Non-pigmented ciliary epithelial cell (primary cell): ENCODE measurements around the gene RPS6KB2.

ENCODE experiments used
- DNase-seq: peaks from one replicate; pipeline ENCODE4 v3.0.0-alpha.2; 2010; ENCODE audit warnings: low read depth

The RPS6KB2 gene

GRCh38 chr11:67428052-67429001, at the start of gene RPS6KB2:
RPS6KB2 (plus strand) TSS chr11:67428494; CDS start chr11:67428546, 52 bp downstream.
- DNase-seq: peak; percentile 79

DNA sequence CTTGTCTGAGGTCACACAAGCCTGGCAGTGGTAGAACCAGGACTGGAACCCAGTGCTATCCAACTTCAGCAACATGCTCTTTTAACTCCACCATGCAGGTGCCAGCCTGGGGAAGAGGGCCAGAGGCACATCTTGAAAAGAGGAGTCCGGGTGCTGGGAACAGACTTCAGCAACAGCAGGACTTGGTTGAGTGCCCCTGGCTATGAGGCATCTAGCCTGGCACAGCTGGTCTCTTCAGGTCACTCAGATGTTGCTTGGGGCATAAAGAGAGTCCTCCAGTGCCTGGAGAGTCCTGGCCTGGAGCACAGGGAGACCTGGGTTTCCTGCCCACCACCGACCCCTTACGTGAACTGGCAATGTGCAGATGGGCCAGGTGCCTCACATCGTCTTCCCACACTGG, 49.8 kb upstream of the RPS6KB2 start:
- DNase-seq: no peak

DNA sequence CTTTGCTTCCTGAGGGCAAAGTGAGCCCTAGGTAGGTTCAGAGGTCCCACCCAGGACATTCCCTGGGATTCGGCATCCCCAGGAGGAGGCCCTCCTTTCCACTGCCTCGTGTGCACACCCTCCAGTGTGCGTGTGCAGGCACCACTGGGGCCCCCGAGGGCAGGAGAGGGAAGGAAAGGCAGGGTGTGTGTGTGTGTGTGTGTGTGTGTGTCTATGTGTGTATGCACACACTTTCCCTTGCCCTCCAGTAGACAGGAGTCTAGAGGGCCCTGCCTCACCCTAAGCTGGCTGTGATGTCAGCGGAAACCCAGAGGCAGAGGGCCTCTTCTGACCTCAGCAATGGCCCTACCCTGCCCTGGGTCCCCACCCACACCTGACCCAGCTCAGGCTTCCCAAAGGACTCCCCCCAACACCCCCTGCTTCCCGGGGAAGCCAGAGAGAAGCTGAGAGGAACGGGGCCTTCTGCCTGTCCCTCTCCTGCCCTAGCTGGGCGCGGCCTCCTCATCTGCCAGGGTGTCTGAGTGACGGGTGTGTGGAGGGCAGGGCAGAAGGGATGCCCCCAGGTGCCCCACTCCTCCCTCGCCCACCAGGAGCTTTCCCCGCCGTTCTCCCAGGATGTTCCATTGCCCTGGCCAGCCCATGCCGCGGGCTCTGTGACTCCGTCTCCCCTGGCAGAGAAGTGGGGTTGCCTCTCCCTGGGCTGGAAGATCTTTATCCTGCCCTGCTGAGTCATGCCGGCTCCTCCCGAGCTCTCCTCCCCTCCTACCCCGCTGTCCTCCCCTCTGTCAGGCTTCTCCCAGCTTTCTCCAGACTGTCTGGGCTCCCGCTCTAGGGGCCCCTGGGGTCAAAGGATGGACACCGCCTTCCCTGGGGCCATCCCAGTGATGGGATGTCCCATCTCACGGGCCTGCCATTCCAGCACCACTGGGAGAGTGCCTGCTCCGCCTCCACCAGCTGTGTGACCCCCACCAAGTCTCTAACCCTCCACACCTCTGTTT, 48.9 kb upstream of the RPS6KB2 start:
- no peak for DNase-seq

DNA sequence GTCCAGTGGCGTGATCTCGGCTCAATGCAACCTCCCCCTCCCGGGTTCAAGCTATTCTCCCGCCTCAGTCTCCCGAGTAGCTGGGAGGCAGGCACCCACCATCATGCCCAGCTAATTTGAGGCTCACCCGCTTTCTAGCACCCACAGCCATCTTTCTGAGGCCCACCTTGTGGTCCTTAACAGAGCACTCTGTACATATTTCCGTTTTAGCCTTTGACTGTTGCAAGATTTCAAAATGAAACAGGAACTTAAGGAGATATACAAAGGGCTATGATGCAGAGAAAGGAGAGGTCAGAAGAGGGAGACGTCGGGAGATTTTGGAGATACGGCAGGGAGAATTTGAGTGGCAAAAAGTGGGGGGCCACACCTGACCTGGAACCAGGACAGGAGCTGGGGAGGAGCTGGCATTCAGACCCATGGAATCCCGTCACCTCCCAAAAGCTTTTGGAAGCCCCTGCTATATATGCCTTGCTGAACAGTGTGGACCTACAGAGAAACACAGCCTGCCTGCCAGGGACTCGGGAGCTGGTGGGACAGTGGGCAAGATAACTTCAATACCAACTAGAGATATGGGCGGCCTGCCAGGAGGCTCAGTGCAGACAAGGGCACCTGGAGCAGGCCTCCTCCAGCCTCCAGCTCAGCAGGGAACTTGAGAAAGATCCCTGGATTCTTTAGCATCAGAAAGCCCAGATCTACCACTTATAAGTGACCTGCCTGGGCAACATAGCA, 46.9 kb upstream of the RPS6KB2 start:
- no peak for DNase-seq

GRCh38 chr11:67382276-67383136, 45.8 kb upstream of the RPS6KB2 start:
- DNase-seq: no peak

DNA sequence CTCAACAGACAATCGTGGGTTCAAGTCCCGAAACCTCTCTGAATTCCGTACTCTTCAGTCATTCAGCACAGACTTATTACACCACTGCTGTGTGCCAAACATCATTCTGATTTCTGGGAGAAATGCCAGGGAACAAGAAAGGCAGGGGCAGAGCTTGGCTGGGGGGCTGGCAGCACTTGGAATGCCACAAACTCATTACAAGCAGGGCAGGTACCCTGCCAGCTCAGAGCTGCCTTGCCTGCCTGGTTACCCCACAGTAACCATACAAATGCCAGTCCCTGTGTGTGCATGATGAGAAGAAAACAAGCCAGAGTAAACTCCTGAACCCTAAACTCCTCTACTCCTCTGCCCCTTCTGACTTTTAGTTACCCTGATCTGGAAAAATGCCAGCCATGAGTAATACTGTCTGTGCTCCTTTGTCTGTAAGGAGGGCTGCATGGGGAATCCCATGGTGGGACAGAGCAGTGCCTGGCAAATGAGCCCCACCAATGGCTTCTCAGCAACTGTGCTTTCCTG, 43.4 kb upstream of the RPS6KB2 start:
- no peak for DNase-seq

- no peak for DNase-seq
These were observed 41.2 kb upstream of the RPS6KB2 start for GRCh38 chr11:67387069-67387468.

GRCh38 chr11:67387518-67387917, 40.8 kb upstream of the RPS6KB2 start:
- no peak for DNase-seq

DNA sequence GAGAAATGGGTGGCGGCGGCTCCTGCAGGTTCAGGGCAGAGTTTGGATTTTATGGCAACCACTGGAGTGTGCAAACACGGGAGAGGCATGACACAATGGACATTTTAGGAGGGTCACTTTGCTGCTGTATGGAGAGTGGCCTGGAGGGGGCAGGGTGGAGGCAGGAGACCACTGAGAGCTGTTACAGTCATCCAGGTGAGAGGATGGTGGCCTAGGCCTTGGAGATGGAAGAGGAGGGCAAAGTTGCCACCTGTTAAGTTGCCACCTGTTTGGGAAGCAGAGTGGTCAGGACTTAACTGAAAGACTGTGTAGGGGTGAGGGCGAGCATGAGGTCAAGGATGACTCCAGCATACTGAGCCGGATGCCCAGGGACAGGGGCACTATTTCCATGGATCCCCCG, 38.8 kb upstream of the RPS6KB2 start:
- no peak for DNase-seq

DNA sequence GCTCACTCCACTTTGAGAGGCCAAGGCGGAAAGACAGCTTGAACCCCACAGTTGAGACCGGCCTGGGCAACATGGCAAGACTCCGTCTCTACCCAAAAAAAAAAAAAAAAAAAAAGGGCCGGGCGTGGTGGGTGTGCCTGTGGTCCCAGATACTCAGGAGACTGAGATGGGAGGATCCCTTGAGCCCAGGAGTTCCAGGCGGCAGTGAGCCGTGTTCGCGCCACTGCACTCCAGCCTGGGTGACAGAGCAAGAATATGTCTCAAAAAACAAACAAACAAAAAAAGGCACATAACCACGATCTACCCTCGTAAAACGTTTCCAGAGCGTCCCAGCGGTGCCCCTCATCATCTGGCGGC, 37.4 kb upstream of the RPS6KB2 start:
- DNase-seq: no peak

- peak; percentile 46 for DNase-seq
These were observed 36.8 kb upstream of the RPS6KB2 start, which contains the start of gene RAD9A for GRCh38 chr11:67391304-67392182. RAD9A (plus strand) TSS chr11:67391986; CDS start chr11:67392045, 59 bp downstream.

DNA sequence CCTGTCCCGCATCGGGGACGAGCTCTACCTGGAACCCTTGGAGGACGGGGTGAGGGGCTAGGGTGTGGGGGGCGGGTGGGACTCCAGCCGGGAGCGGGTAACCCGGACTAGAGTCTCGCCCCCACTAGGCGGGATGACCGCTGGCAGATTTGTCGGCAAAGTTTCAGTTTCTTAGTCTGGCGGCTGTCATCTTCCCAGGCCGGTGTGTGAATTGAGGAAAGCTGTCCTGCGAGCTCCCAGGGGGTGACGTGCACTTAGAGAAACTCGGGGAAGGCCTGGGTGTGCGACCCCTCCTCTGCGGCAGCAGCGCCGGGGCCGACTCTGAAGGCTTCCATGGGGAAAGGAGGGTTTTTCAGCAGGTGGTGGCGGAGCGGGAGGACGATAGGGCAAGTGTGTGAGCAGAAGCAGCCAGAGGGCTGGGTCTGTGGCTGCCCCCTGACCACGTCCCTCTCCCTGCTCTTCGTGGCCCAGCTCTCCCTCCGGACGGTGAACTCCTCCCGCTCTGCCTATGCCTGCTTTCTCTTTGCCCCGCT, 36.0 kb upstream of the RPS6KB2 start:
- DNase-seq: no peak

DNA sequence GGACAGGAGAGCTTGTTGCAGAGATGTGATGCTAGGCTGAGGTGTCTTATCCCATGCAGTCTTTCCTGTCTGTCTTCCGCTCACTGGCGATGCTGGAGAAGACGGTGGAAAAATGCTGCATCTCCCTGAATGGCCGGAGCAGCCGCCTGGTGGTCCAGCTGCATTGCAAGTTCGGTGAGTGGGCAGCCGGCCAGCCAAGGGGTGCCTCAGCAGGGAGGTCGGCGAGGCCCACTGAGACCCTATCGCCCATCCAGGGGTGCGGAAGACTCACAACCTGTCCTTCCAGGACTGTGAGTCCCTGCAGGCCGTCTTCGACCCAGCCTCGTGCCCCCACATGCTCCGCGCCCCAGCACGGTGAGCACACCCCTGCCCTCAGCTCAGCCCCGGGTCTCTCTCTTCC, 34.9 kb upstream of the RPS6KB2 start:
- DNase-seq: no peak

DNA sequence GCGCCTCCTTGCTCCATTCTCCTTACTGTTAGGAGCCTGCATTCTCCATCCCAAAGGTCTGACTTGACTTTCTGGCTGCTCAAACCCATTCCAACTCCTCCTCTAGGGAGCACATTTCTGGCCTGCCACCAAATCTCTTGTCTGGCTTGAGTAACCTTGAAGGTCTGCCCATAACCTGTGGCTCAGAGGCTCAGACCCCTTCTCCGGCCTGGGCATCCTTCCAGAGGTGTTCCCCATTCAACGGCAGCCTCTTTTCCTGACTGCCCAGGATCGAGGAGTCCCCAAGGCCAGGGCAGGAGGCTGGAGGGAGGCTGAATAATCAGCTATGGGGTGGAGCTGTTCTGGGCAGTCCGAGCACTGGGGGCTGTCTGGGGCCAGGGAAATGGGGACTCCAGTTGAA, 34.3 kb upstream of the RPS6KB2 start:
- no peak for DNase-seq

- DNase-seq: no peak
These were observed 32.6 kb upstream of the RPS6KB2 start for GRCh38 chr11:67395555-67396258.

DNA sequence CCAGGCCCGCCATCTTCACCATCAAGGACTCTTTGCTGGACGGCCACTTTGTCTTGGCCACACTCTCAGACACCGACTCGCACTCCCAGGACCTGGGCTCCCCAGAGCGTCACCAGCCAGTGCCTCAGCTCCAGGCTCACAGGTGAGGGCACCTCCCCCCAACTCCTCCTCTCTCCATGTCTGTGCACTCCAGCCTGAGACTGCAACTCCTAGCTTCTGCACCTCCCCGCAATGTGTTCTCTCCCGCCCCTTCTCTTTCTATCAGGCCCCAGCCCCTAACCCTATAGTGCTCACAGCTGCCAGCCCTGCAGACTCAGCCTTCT, 32.1 kb upstream of the RPS6KB2 start:
- no peak for DNase-seq

GRCh38 chr11:67396587-67397389, 31.5 kb upstream of the RPS6KB2 start:
- DNase-seq: no peak

GRCh38 chr11:67397536-67397935, 30.8 kb upstream of the RPS6KB2 start:
- no peak for DNase-seq
